Measurements from ENCODE around the gene NDRG2.

DNA sequence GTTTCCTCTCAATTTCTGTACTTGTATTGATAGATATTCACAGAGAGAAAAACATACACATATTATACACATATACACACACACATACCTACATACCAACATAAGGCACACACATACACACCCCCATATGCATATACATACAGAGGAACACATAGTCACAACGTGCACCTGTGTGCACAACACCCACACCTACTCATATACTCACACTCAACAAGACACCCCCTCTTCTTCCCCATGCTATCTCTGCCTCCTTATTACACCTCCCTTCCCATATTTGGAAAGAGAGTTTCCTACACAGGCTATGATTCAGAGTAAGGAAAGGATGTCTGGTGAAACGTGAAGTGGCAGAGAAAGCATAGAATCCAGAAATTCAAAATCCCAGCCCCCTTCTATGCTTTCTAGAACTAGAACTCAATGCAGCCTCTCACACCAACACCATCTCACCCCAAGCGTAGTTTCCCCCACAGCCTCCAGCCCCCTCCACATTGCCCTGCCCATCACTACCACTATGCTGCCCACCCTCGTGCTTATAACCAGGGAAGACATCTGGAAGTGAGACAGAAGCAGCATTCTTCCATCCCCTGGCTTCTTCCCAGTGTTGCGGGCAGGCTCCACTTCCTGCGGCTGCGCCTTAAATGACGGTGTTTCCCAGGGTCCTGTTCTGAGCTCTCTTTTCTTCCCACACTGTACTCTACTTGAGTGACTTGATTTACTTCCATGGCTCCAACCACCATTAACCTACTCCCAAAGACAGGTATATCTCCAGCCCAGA is 35.2 kb upstream of the NDRG2 start:
- TF ChIP-seq, protein P1, sequence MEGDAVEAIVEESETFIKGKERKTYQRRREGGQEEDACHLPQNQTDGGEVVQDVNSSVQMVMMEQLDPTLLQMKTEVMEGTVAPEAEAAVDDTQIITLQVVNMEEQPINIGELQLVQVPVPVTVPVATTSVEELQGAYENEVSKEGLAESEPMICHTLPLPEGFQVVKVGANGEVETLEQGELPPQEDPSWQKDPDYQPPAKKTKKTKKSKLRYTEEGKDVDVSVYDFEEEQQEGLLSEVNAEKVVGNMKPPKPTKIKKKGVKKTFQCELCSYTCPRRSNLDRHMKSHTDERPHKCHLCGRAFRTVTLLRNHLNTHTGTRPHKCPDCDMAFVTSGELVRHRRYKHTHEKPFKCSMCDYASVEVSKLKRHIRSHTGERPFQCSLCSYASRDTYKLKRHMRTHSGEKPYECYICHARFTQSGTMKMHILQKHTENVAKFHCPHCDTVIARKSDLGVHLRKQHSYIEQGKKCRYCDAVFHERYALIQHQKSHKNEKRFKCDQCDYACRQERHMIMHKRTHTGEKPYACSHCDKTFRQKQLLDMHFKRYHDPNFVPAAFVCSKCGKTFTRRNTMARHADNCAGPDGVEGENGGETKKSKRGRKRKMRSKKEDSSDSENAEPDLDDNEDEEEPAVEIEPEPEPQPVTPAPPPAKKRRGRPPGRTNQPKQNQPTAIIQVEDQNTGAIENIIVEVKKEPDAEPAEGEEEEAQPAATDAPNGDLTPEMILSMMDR (IDR thresholded peaks at IDR 0.05) = no peak
- TF ChIP-seq POLR2A (IDR thresholded peaks at IDR 0.05) = no peak
